ENCODE measurements around the gene ARHGAP10.
A peak's percentile ranks its signal among the peaks of the same experiment; 100 is the strongest.

The ARHGAP10 gene

GRCh38 chr4:147848634-147849033 lies 116.7 kb downstream of the ARHGAP10 start:
- DNase-seq (ENCODE audit: low read depth): no peak
- no peak for TF ChIP-seq CTCF (conservative IDR thresholded peaks at IDR 0.05; ENCODE audit: low read depth, low read length)
- no peak overlapping the region for H3K4me3 ChIP-seq (ENCODE audit: low read depth, low read length)

DNA sequence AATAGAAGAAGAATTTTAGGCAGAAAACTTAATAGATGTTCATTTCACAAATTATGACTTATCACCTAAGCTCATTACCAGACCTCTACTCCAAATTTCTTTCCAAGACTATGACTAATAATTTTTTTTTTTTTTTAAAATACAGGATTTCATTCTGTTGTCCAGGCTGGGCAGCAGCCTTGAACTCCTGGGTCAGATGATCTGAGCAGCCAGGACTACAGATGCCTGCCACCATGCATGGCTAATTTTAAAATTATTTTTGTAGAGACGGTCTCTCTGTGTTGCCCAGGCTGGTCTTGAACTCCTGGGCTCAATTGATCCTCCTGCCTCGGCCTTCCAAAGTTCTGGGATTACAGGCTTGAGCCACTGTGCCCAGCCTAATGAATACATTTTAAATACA lies 119.2 kb downstream of the ARHGAP10 start:
- TF ChIP-seq CTCF (conservative IDR thresholded peaks at IDR 0.05; ENCODE audit: low read depth, low read length): no peak
- DNase-seq (ENCODE audit: low read depth): no peak

DNA sequence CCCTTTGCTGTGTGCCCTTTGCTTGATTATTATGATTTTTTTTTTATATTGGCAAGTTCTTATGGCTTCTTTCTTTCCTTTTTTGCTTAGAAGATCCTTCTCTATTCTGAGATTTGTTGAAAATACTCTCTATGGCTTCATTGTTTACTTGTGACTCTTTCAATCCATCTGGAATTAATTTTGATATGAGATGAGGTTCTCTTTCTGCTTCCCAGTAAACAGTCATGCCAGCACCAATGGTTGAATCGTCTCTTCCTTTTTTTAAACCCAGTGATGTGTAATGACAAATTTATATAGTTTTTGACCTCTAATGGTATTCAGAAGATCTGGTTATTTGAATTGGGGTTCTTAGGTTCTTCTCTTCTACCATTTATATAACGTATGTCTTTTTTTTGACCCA lies 121.8 kb downstream of the ARHGAP10 start:
- no peak for TF ChIP-seq CTCF (conservative IDR thresholded peaks at IDR 0.05; ENCODE audit: low read depth, low read length)
- no peak for DNase-seq (ENCODE audit: low read depth)
- H3K4me3 ChIP-seq (ENCODE audit: low read depth, low read length): no peak overlapping the region

More for the DNA sequence above, 119.2 kb downstream of the ARHGAP10 start:
- no peak overlapping the region for H3K4me3 ChIP-seq (ENCODE audit: low read depth, low read length)

GRCh38 chr4:147854154-147854553 lies 122.3 kb downstream of the ARHGAP10 start:
- H3K4me3 ChIP-seq (ENCODE audit: low read depth, low read length): no peak overlapping the region
- DNase-seq (ENCODE audit: low read depth): no peak
- no peak for TF ChIP-seq CTCF (conservative IDR thresholded peaks at IDR 0.05; ENCODE audit: low read depth, low read length)

GRCh38 chr4:147855571-147856009 lies 123.7 kb downstream of the ARHGAP10 start:
- TF ChIP-seq CTCF (conservative IDR thresholded peaks at IDR 0.05; ENCODE audit: low read depth, low read length): no peak
- no peak overlapping the region for H3K4me3 ChIP-seq (ENCODE audit: low read depth, low read length)
- DNase-seq (ENCODE audit: low read depth): peak; percentile 47

DNA sequence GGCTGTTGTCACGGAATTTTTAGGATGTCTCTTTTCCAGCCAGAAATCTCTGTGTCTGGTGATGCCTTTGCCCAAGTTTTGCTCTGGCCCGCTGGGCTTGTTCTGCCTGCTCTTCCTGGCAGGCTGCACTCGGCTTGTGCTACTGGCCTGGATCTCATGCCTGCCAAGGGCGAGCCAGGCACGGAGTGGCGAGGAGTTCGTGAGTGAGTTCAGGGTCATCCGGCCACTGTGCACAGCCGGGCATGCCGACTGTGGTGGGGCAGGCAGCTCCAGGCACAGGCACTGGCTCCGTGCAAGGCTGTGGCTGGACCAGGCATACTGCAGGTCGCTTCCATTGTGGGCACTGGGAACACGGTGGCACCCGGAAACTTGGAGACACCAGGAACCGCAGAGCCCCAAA lies 129.1 kb downstream of the ARHGAP10 start:
- DNase-seq (ENCODE audit: low read depth): no peak
- no peak for TF ChIP-seq CTCF (conservative IDR thresholded peaks at IDR 0.05; ENCODE audit: low read depth, low read length)
- H3K4me3 ChIP-seq (ENCODE audit: low read depth, low read length): no peak overlapping the region

- no peak for DNase-seq (ENCODE audit: low read depth)
- H3K4me3 ChIP-seq (ENCODE audit: low read depth, low read length): no peak overlapping the region
- TF ChIP-seq CTCF (conservative IDR thresholded peaks at IDR 0.05; ENCODE audit: low read depth, low read length): no peak
Observed at GRCh38 chr4:147862043-147862692, 130.3 kb downstream of the ARHGAP10 start.

All from choroid plexus epithelial cell (primary cell).